SK-N-SH (cell line): Measurements from ENCODE around the gene EPHA10.

Experiments
- CHD2 ChIP-seq: fragments of 150-350 bp; IDR thresholded peaks from 2 replicates; pipeline ENCODE4 v1.6.1; 2018; ENCODE audit warnings: low read length; ENCODE audit not compliant: partially characterized antibody
- CTCF ChIP-seq: fragments of 200-600 bp; sonication (generic); IDR thresholded peaks from 2 replicates; pipeline ENCODE4 v1.6.1; 2017; ENCODE audit warnings: antibody characterized with exemption, mild to moderate bottlenecking, moderate library complexity
- EP300 ChIP-seq, 2 experiments: IDR thresholded peaks; 2 replicates each; pipeline versions ENCODE4 v1.4.0 to v1.6.1; 2012; ENCODE audit warnings: borderline replicate concordance in 1 of 2, low read depth in 1 of 2, low read length in 1 of 2
- EZH2phosphoT487 ChIP-seq: fragments of 200-600 bp; sonication (generic); IDR thresholded peaks from 2 replicates; pipeline ENCODE4 v1.6.1; 2017; ENCODE audit warnings: low read depth, mixed run types, mild to moderate bottlenecking, antibody characterized with exemption, moderate library complexity, borderline replicate concordance
- POLR2AphosphoS5 ChIP-seq: IDR thresholded peaks from 2 replicates; pipeline ENCODE4 v1.6.1; 2012; ENCODE audit warnings: low read depth, low read length
- RCOR1 ChIP-seq: fragments of 150-350 bp; IDR thresholded peaks from 2 replicates; pipeline ENCODE4 v1.6.1; 2017; ENCODE audit warnings: antibody characterized with exemption, low read length
- TAF1 ChIP-seq: IDR thresholded peaks from 2 replicates; pipeline ENCODE4 v1.6.1; 2012; ENCODE audit warnings: low read depth, mild to moderate bottlenecking, low read length, moderate library complexity, borderline replicate concordance
- TCF12 ChIP-seq: IDR thresholded peaks from 2 replicates; pipeline ENCODE4 v1.4.0; 2012
- USF1 ChIP-seq: IDR thresholded peaks from 2 replicates; pipeline ENCODE4 v1.4.0; 2012; ENCODE audit warnings: low read depth, borderline replicate concordance
- YY1 ChIP-seq: IDR thresholded peaks from 2 replicates; pipeline ENCODE4 v1.4.0; 2012; ENCODE audit warnings: low read depth, mild to moderate bottlenecking

GRCh38 chr1:37752213-37752582, 12.7 kb downstream of the EPHA10 start:
- TF ChIP-seq CTCF (no peak), EZH2phosphoT487 (no peak), TCF12 (no peak), POLR2AphosphoS5 (no peak), TAF1 (no peak), CHD2 (no peak), YY1 (no peak), EP300 (IDR thresholded peaks at IDR 0.05; ENCODE audit: borderline replicate concordance in 1 of 2, low read depth in 1 of 2, low read length in 1 of 2) (no peak), USF1 (no peak), RCOR1 (no peak)
